Measurements from ENCODE around the gene MIGA2. TPM values are rescaled to one million over a fixed set of nuclear protein-coding genes. Genes with fewer than 3 reads are reported as not detected.

The MIGA2 gene
- total and polyA plus RNA-seq, 9 of the 15 experiments (the other 6 are each of a cell fraction or from before 2014, with no cell fraction given) = 0.15 to 54.1 (median 18.0) TPM

DNA sequence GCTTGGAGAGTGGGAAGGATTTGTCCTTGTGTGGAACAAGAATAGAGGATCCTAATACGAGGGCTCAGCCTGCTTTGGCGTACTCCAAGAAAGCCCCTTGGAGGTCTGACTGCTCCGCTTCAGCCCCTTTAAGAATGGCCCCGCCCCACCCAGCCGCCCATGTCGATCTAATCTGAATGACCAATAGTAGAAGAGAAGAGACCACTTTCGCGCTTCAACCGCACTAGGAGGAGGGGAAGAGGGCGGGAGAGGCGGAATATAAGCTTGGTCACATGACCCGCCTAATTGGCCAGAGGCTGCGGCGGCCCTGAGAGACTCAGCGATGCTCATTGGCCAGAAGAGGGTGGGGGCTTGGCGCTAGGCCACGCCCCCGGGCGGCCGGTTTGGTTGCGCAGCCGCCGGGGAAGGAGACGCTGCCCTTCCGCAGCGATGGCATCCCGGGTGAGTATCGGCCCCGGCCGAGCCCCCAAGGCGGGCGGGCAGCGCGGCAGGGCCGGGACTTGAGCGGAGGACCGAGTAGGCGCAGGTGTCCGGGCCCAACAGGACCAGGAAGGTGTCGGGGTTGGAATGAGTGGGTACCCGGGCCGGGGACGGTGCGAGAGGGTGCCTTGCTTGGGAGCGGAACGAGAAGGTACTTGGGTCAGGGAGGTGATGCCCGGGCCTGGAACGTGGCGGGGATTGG lies at the start of gene MIGA2 (continued):
- peak; percentile 82 for TF ChIP-seq REST (IDR thresholded peaks at IDR 0.05; ENCODE audit: borderline replicate concordance)
- TF ChIP-seq REST (CRISPR knock-in tag; IDR thresholded peaks at IDR 0.05; ENCODE audit: low read depth) = no peak
- TF ChIP-seq BRF2 (IDR thresholded peaks at IDR 0.05; ENCODE audit: borderline replicate concordance, insufficient read depth, insufficient read length) = no peak
- TF ChIP-seq ZNF280A (IDR thresholded peaks at IDR 0.05; ENCODE audit: low read depth, partially characterized antibody) = no peak
- TF ChIP-seq, protein P1, sequence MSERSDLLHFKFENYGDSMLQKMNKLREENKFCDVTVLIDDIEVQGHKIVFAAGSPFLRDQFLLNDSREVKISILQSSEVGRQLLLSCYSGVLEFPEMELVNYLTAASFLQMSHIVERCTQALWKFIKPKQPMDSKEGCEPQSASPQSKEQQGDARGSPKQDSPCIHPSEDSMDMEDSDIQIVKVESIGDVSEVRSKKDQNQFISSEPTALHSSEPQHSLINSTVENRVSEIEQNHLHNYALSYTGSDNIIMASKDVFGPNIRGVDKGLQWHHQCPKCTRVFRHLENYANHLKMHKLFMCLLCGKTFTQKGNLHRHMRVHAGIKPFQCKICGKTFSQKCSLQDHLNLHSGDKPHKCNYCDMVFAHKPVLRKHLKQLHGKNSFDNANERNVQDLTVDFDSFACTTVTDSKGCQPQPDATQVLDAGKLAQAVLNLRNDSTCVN (CRISPR knock-in tag; IDR thresholded peaks at IDR 0.05) = no peak
- no peak for TF ChIP-seq TFAM (CRISPR knock-in tag; conservative IDR thresholded peaks at IDR 0.05)
- no peak for TF ChIP-seq ZNF12 (CRISPR knock-in tag; IDR thresholded peaks at IDR 0.05)
- TF ChIP-seq, protein P2, sequence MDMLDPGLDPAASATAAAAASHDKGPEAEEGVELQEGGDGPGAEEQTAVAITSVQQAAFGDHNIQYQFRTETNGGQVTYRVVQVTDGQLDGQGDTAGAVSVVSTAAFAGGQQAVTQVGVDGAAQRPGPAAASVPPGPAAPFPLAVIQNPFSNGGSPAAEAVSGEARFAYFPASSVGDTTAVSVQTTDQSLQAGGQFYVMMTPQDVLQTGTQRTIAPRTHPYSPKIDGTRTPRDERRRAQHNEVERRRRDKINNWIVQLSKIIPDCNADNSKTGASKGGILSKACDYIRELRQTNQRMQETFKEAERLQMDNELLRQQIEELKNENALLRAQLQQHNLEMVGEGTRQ (CRISPR knock-in tag; IDR thresholded peaks at IDR 0.05) = peak; percentile 95
- TF ChIP-seq BCOR (IDR thresholded peaks at IDR 0.05) = 0 out of 2 replicates have a peak, but pooled peaks have one; percentile 15
- TF ChIP-seq HDAC2 (IDR thresholded peaks at IDR 0.05) = peak; percentile 18; the same call in 1 of the 2 replicates
- TF ChIP-seq STAT5A (IDR thresholded peaks at IDR 0.05; ENCODE audit: borderline replicate concordance, low read length) = no peak
- no peak for TF ChIP-seq ZNF431 (CRISPR knock-in tag; IDR thresholded peaks at IDR 0.05)
